Keratinocyte (primary cell): ENCODE results near the gene MAP7D2. TPM values are rescaled to one million over a fixed set of nuclear protein-coding genes. Genes with fewer than 3 reads are reported as not detected.

ENCODE experiments used
- DNase-seq: peaks from one replicate; pipeline ENCODE4 v3.0.0-alpha.2; 2011; ENCODE audit warnings: low read depth, missing footprints, low spot score
- FAIRE-seq: peaks from 2 replicates; lab custom pipeline; 2011; peaks lifted over from hg19 to GRCh38; lab: Jason Lieb, UNC
- H2AFZ ChIP-seq: 2 replicates; pipeline ENCODE4 v1.6.0; 2012; ENCODE audit warnings: low read length, control low read depth, inconsistent platforms; ENCODE audit not compliant: control insufficient read depth
- H3K27ac ChIP-seq: 2 replicates; pipeline ENCODE4 v1.5.1; 2011; ENCODE audit warnings: low read length; ENCODE audit not compliant: control insufficient read depth, insufficient read depth
- H3K27me3 ChIP-seq: 3 replicates; pipeline ENCODE4 v1.6.0; 2011; ENCODE audit warnings: low read length; ENCODE audit not compliant: control insufficient read depth, insufficient read depth; ENCODE audit errors: extremely low read depth
- H3K36me3 ChIP-seq, 2 experiments: 2 replicates in 1 of 2; 3 replicates in 1 of 2; pipeline ENCODE4 v1.5.1; 2011; ENCODE audit warnings: low read length in 2 of 2, mild to moderate bottlenecking in 1 of 2; ENCODE audit not compliant: control insufficient read depth in 2 of 2, insufficient read depth in 2 of 2; ENCODE audit errors: extremely low read depth in 1 of 2
- H3K4me1 ChIP-seq: 3 replicates; pipeline ENCODE4 v1.5.1; 2011; ENCODE audit warnings: low read length; ENCODE audit not compliant: control insufficient read depth, insufficient read depth; ENCODE audit errors: extremely low read depth
- H3K4me2 ChIP-seq: 3 replicates; pipeline ENCODE4 v1.6.0; 2011; ENCODE audit warnings: low read depth, low read length; ENCODE audit not compliant: control insufficient read depth, insufficient read depth; ENCODE audit errors: extremely low read depth
- H3K4me3 ChIP-seq, 3 experiments: fragments of 200-600 bp in 1 of 3; sonication (generic) in 1 of 3; 2 replicates in 2 of 3; 3 replicates in 1 of 3; pipeline ENCODE4 v1.5.1; 2011 to 2016; ENCODE audit warnings: low read length in 3 of 3, mild to moderate bottlenecking in 3 of 3, control low read depth in 2 of 3, inconsistent platforms in 1 of 3, low read depth in 1 of 3, mixed read lengths in 1 of 3, mixed run types in 1 of 3, moderate library complexity in 1 of 3; ENCODE audit not compliant: control insufficient read depth in 2 of 3, insufficient read depth in 2 of 3; ENCODE audit errors: extremely low read depth in 1 of 3
- H3K79me2 ChIP-seq: 2 replicates; pipeline ENCODE4 v1.6.0; 2012; ENCODE audit warnings: low read length; ENCODE audit not compliant: control insufficient read depth, insufficient read depth
- H3K9ac ChIP-seq: 3 replicates; pipeline ENCODE4 v1.6.0; 2011; ENCODE audit warnings: low read length; ENCODE audit not compliant: control insufficient read depth, insufficient read depth; ENCODE audit errors: extremely low read depth
- H3K9me1 ChIP-seq: 3 replicates; pipeline ENCODE4 v1.6.0; 2011; ENCODE audit warnings: low read length; ENCODE audit not compliant: control insufficient read depth, insufficient read depth; ENCODE audit errors: extremely low read depth
- H3K9me3 ChIP-seq: 2 replicates; pipeline ENCODE4 v1.5.1; 2012; ENCODE audit warnings: low read depth, low read length; ENCODE audit not compliant: control insufficient read depth
- H4K20me1 ChIP-seq: 3 replicates; pipeline ENCODE4 v1.6.0; 2011; ENCODE audit warnings: low read length; ENCODE audit not compliant: control insufficient read depth, insufficient read depth; ENCODE audit errors: extremely low read depth
- EZH2 ChIP-seq: IDR thresholded peaks from one replicate; pipeline ENCODE4 v1.6.1; 2012; ENCODE audit warnings: inconsistent platforms, mild to moderate bottlenecking, low read length, moderate library complexity
- dilution Hi-C: fragments of 300-500 bp; cut with MboI; formaldehyde crosslinking; loops from one replicate; pipeline ENCODE4 v1.7.0; 2020; ENCODE audit warnings: low sequenced_read_pairs; ENCODE audit not compliant: extremely low pct_ligation_motif_present
- polyA plus RNA-seq, 5 experiments: library from polyadenylated mRNA; depleted of rRNA in 3 of 5; stranded (reverse) in 3 of 5; stranded (forward) in 1 of 5; unstranded in 1 of 5; fragments of >200 nt; gene quantifications; 1 replicate in 1 of 5; 2 replicates in 3 of 5; 3 replicates in 1 of 5; pipeline versions ENCODE4 v1.2.1 to v1.2.3, GENCODE V29; 2011 to 2012; ENCODE audit warnings: missing spikeins in 2 of 5, low read depth in 1 of 5, low replicate concordance in 1 of 5
- TF ChIP-seq, protein P1 (sequence below), 3 experiments: IDR thresholded peaks in 1 of 3; conservative IDR thresholded peaks in 1 of 3; optimal IDR thresholded peaks in 1 of 3; 2 replicates in 2 of 3; 3 replicates in 1 of 3; pipeline versions ENCODE3 to v1.5.1; 2011; ENCODE audit warnings: low read length in 3 of 3, mild to moderate bottlenecking in 3 of 3, moderate library complexity in 2 of 3, control low read depth in 1 of 3, inconsistent platforms in 1 of 3; ENCODE audit not compliant: insufficient read depth in 2 of 3; ENCODE audit errors: extremely low read depth in 1 of 3

Gene MAP7D2
- polyA plus RNA-seq, 1 donor (not counting 4 experiments of a cell fraction or from before 2014, with no cell fraction given), result 0.76 TPM

DNA sequence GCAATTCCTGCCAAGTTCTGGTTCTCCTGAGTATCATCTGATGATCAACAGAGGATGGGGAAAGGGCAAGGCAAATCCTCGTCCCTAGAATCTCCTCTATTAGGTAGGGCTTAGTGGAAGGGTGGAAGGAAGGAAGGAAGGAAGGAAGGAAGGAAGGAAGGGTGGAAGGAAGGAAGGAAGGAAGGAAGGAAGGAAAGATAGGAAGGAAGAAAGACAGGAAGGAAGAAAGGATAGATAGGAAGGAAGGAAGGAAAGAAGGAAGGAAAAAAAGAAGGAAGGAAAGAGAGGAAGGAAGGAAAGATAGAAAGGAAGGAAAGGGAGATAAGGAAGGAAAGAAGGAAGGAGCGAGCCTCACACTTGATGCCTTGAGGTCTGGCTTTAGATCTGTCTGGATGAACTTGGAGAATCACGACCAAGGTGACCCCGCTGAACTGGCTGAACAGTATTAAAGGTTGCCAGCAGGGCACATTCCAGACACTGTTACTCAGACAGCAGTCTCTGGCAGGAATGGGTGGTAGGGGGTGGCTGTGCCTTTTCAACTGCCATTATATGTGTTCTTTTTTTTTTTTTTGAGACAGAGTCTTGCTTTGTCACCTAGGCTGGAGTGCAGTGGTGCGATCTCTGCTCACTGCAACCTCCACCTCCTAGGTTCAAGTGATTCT, 57.1 kb downstream of the MAP7D2 start:
- Histone ChIP-seq H3K4me3 (no peak overlapping the region), H4K20me1 (no peaks in the 10 kb centered on the region), H3K4me2 (no peak overlapping the region), H3K9me3 (no peaks in the 10 kb centered on the region), H3K9ac (no peak overlapping the region), H3K27ac (no peak overlapping the region), H2AFZ (no peak overlapping the region), H3K9me1 (peaks cover 3% of the 10 kb centered on the region), H3K36me3 (no peaks in the 10 kb centered on the region), H3K27me3 (no peaks in the 10 kb centered on the region), H3K4me1 (peaks cover 9% of the 10 kb centered on the region), H3K79me2 (no peaks in the 10 kb centered on the region)
- dilution Hi-C loops, result no loop called here
- DNase-seq, result no peak
- no peak for FAIRE-seq
- no peak for TF ChIP-seq EZH2
- TF ChIP-seq, protein P1, sequence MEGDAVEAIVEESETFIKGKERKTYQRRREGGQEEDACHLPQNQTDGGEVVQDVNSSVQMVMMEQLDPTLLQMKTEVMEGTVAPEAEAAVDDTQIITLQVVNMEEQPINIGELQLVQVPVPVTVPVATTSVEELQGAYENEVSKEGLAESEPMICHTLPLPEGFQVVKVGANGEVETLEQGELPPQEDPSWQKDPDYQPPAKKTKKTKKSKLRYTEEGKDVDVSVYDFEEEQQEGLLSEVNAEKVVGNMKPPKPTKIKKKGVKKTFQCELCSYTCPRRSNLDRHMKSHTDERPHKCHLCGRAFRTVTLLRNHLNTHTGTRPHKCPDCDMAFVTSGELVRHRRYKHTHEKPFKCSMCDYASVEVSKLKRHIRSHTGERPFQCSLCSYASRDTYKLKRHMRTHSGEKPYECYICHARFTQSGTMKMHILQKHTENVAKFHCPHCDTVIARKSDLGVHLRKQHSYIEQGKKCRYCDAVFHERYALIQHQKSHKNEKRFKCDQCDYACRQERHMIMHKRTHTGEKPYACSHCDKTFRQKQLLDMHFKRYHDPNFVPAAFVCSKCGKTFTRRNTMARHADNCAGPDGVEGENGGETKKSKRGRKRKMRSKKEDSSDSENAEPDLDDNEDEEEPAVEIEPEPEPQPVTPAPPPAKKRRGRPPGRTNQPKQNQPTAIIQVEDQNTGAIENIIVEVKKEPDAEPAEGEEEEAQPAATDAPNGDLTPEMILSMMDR (optimal IDR thresholded peaks at IDR 0.05 in 1 of 3, IDR thresholded peaks at IDR 0.05 in 1 of 3, conservative IDR thresholded peaks at IDR 0.05 in 1 of 3; ENCODE audit: extremely low read depth in 1 of 3, insufficient read depth in 2 of 3, low read length in 3 of 3), result no peak

DNA sequence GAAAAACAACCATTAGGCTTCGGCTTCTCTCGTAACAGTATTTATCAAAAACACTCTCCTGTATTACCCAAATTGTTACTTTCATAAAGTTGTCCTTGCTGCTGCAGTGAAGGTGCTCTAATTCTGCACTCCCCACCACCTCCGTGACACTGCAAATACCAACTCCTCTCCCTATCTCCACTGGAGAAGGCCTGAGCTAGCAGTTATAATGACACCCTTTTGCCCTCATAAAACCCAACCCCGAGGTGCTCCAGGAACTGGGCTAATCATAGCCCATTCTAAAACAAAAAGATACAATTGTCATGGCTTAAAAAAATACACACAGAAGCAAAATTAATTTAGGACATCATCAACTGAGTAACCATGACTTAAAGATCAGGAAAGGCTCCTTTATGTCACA, 59.2 kb downstream of the MAP7D2 start:
- no peaks in the 10 kb centered on the region for H3K36me3 ChIP-seq
- no peak overlapping the region for H3K4me2 ChIP-seq
- H3K79me2 ChIP-seq, result no peaks in the 10 kb centered on the region
- no peak overlapping the region for H3K4me3 ChIP-seq
- no peak overlapping the region for H3K27ac ChIP-seq
- FAIRE-seq, result no peak
- H3K9me3 ChIP-seq, result no peaks in the 10 kb centered on the region
- dilution Hi-C loops, result no loop called here
- H4K20me1 ChIP-seq, result no peaks in the 10 kb centered on the region
- H3K9me1 ChIP-seq, result peaks cover 3% of the 10 kb centered on the region
- no peak overlapping the region for H3K9ac ChIP-seq
- H3K4me1 ChIP-seq, result peaks cover 9% of the 10 kb centered on the region
- no peak overlapping the region for H2AFZ ChIP-seq
- TF ChIP-seq EZH2, result no peak
- TF ChIP-seq, protein P1 (optimal IDR thresholded peaks at IDR 0.05 in 1 of 3, IDR thresholded peaks at IDR 0.05 in 1 of 3, conservative IDR thresholded peaks at IDR 0.05 in 1 of 3; ENCODE audit: extremely low read depth in 1 of 3, insufficient read depth in 2 of 3, low read length in 3 of 3), result no peak
- DNase-seq, result no peak
- no peaks in the 10 kb centered on the region for H3K27me3 ChIP-seq
